Measurements from ENCODE around the gene AGPAT2. TPM values are rescaled to one million over a fixed set of nuclear protein-coding genes. Genes with fewer than 3 reads are reported as not detected.
A peak's percentile ranks its signal among the peaks of the same experiment; 100 is the strongest.

The AGPAT2 gene
- 53.8 and 70.5 TPM in 2 replicates for total RNA-seq

- DNase-seq (ENCODE audit: low read depth) = no peak
These were observed at the start of gene AGPAT2 for GRCh38 chr9:136686794-136687711. Gene AGPAT2, minus strand, starts transcription at chr9:136687457. Its CDS starts 100 bp downstream, at chr9:136687357.

GRCh38 chr9:136735812-136736480 lies 48.7 kb upstream of the AGPAT2 start:
- DNase-seq (ENCODE audit: low read depth) = no peak

- no peak for DNase-seq (ENCODE audit: low read depth)
These were observed 47.7 kb upstream of the AGPAT2 start for GRCh38 chr9:136734837-136735496.

DNA sequence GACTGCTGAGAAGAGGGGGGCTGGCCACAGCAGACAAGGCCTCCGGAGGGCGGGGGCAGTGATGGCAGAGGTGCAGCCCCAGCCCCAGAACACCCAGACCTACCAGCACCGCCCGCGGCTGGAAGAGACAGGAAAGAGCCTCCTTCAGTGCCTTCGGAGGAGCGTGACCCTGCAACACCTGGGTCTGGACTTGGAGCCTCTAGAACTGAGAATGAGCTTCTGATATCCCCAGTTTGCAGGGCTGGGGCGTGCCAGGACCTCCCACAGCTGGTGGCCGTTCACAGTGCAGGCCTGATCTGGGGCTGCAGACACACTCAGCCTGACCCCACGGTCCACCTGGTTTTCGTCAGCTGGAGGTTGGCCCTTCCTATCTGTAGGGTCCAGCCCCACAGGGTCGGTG lies 46.4 kb upstream of the AGPAT2 start:
- no peak for DNase-seq (ENCODE audit: low read depth)

DNA sequence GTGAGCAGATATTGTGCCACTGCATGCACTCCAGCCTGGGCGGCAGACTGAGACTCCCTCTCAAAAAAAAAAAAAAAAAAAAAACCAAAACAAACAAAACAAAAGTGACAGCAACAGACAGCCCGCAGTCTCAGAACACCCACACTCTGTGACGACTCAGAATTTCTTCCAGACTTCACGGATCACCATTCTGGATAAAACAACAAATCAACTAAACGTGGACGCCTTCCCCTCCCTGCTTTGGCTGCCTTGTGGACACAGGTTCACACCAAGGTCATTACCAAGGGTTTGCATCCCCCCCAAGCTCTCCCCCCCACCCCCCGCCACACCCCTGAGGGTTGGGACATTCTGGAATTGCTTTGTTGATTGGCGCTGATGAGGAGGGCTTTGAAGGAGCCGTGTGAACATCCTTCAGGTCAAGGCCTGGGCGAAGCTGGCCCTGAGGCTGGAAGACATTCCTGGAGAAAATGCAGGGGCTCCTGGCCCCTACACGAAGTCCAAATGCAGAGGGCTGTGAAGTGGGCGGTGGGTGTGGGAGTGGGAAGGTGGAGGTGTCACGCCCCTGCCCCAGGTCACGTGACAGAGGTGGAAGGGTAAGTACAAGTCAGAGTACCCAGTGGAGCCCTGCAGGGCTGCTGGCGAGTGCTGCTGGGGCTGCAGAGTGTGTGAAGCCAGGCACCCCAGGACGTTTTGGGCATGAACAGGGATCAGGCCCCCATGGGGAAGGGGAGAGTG lies 45.4 kb upstream of the AGPAT2 start:
- no peak for DNase-seq (ENCODE audit: low read depth)

DNA sequence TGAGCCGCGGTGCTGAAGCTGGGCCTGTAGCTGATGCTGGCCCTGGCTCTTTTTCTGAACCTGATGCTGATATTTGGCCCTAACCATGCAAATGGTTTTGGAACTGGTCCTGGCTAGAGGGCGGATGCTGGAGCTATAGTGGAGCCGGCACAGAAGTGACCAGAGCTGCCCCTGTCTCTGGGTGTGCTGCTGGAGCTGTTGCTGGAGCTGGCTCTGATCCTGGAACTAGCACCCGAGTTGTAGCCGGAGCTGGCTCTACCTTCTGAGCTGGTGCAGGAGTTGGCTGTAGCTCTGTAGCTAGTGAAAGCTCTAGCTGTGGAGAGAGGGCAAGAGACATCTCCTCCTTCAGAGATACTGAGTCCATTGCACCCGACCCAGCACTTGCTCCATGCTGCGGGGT lies 42.7 kb upstream of the AGPAT2 start:
- no peak for DNase-seq (ENCODE audit: low read depth)

DNA sequence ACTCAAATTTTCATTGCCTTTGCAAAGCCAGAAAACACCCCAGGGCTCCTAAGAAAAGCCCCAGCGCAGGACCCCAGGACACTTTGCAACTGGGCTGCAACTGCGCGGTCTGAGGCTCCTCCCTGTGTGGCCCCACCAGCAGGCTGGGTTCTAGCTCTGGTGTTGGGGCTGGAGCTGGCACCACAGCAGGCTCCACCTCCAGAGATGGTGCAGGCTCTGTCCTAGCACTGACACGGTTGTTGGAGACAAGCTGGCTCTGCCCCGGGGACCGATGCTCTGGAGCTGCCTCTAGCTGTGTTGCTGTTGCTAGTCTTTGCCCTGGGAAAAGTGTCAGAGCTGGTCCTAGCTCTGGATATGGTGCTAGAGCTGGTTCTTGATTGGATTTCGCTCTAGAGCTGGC lies 41.9 kb upstream of the AGPAT2 start:
- no peak for DNase-seq (ENCODE audit: low read depth)

DNA sequence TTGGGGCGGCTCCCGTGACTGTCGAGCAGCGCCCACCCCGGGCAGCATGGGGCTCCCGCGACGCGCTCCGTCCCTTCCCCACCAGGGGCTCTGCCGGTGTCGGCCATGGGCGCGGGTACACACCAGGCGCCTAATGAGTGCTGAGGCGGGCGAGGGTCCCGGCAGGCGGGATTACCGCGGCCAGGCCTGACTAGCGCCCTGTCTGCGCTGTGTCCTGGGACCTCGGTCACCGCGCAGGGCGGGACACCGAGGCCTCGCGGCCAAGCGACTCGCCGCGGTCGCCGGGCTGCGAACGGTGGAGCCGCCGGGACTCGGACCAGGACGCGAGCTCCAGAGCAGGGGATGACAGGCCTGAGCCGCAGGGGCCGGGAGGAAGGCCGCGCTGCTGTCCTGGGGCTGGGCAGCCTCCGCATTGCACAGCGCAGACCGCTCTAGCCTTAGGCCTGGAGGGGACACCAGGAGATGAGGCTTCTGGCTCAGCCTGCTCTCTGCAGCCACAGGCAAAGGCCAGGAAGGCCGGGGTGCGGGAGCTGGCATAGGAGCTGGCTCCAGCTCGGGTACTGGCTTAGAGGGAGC lies 41.4 kb upstream of the AGPAT2 start:
- DNase-seq (ENCODE audit: low read depth) = no peak

- DNase-seq (ENCODE audit: low read depth) = peak; percentile 35
These were observed 40.9 kb upstream of the AGPAT2 start for GRCh38 chr9:136728080-136728547.

DNA sequence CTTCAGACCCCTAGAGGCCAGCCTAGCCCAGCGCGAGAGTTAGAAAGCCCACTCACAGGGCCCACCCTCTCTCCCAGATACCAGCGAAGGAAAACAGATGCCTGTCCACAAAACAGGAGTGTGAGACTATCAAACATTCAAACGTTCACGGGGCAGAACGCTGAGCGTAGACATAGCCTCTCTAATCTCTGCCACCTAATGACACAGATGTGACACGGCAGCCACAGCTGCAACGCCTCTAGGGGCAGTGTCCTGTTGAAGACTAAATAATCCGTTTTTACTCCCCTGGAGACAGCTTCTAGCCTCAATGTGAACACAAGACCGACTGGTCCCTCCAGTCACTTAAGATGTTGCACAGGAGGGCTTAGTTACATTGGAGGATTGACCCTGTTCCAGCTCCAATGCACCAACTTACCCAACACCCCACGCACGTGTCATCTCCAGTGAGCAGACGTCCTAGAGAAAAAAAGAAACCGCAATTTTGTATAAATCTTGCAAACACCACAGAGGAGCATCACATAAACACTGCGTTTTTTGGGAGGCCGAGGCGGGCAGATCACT lies 39.5 kb upstream of the AGPAT2 start:
- peak; percentile 22 for DNase-seq (ENCODE audit: low read depth)

GRCh38 chr9:136726118-136726517 lies 38.9 kb upstream of the AGPAT2 start:
- DNase-seq (ENCODE audit: low read depth) = peak; percentile 24

- DNase-seq (ENCODE audit: low read depth) = peak; percentile 62
These were observed 38.4 kb upstream of the AGPAT2 start for GRCh38 chr9:136725612-136726011.

DNA sequence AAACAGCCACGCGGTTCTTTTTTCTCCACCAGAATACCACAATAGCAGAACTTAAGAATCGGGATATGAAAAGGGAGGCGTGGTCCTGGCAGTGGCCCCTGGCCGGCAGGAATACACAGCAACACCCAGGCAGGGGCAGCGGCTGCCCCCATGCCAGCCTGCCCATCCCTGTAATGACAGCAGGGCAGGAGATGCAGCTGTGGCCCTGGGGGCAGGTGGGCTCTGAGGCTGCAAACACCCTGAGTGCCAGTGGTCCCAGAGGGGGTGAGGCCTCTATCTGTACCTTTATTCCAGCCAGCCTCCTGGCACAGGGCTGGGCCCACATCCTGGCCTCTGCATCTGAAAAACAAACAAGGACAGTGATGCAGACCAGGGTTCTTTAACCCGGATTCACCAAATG lies 37.5 kb upstream of the AGPAT2 start:
- no peak for DNase-seq (ENCODE audit: low read depth)

- no peak for DNase-seq (ENCODE audit: low read depth)
These were observed 36.7 kb upstream of the AGPAT2 start for GRCh38 chr9:136723989-136724388.

DNA sequence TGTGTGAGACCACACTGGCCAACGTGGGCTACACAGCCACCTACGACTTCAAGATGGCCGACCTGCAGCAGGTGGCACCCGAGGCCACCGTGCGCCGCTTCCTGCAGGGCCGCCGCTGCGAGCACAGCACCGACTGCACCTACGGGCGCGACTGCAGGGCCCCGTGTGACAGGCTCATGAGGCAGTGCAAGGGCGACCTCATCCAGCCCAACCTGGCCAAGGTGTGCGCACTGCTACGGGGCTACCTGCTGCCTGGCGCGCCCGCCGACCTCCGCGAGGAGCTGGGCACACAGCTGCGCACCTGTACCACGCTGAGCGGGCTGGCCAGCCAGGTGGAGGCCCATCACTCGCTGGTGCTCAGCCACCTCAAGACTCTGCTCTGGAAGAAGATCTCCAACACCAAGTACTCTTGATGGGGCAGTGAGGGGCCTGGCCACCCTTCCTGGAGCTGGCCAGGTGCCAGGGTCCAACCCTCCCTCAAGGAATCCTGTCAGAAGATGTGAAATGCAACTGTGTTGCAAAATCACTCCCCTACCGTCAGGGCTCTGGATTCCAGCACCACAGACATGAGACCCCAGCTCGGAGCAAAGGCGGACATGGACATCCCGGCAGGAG lies 36.2 kb upstream of the AGPAT2 start:
- no peak for DNase-seq (ENCODE audit: low read depth)

DNA sequence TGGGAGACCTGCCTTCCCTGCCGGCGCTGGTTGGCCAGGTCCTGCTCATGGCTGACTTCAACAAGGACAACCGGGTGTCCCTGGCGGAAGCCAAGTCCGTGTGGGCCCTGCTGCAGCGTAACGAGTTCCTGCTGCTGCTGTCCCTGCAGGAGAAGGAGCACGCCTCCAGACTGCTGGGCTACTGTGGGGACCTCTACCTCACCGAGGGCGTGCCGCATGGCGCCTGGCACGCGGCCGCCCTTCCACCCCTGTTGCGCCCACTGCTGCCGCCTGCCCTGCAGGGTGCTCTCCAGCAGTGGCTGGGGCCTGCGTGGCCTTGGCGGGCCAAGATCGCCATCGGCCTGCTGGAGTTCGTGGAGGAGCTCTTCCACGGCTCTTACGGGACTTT lies 35.7 kb upstream of the AGPAT2 start:
- DNase-seq (ENCODE audit: low read depth) = no peak

GRCh38 chr9:136722093-136722968 lies 35.1 kb upstream of the AGPAT2 start:
- no peak for DNase-seq (ENCODE audit: low read depth)

GRCh38 chr9:136721339-136722092 lies 34.3 kb upstream of the AGPAT2 start:
- DNase-seq (ENCODE audit: low read depth) = no peak

DNA sequence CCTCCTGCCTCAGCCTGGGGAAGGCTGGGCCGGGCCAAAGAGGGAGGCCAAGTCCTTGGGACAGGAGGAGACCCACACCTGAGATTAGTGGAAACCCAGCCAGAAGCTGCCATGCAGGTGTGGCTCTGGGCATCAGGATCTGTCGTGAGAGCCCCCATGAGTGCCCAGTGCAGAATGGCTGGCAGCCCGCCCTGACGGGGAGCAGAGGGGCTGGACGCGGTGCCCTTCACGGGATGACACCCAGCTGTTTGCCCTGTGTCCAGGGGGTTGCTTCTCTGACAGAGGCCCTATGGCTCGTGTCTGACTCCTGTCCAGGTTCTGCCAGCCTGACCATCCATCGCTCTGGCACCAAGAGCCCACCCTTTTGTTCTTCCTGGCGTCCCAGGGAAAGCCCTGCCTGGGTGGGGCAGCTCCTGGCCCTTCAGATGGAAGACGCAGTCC lies 33.7 kb upstream of the AGPAT2 start:
- DNase-seq (ENCODE audit: low read depth) = no peak

Data from renal cortical epithelial cell (primary cell).